ENCODE results near the gene PGLYRP1. TPM values are rescaled to one million over a fixed set of nuclear protein-coding genes. Genes with fewer than 3 reads are reported as not detected.

The PGLYRP1 gene
- total RNA-seq, 1 experiment from 2014 or later, result not detected

- Histone ChIP-seq H3K9ac (ENCODE audit: low read length) (no peak overlapping the region), H3K9me2 (replicated peaks; ENCODE audit: low read length) (no peaks in the 10 kb centered on the region), H3K27ac (ENCODE audit: low read length) (no peak overlapping the region), H4K20me1 (ENCODE audit: low read length) (no peaks in the 10 kb centered on the region), H3K79me2 (ENCODE audit: low read length) (no peaks in the 10 kb centered on the region), H3K36me3 (ENCODE audit: low read depth, low read length) (no peaks in the 10 kb centered on the region), H2AFZ (ENCODE audit: low read length) (no peak overlapping the region), H3K4me3 (ENCODE audit: low read length) (no peak overlapping the region), H3F3A (ENCODE audit: low read length, unreplicated experiment) (no peaks in the 10 kb centered on the region), H3K4me2 (ENCODE audit: low read length) (no peak overlapping the region), H3K4me1 (ENCODE audit: insufficient read depth, low read length) (no peaks in the 10 kb centered on the region), H3K27me3 (ENCODE audit: low read length) (peaks cover 49% of the 10 kb centered on the region), H3K9me3 (ENCODE audit: low read length) (no peaks in the 10 kb centered on the region)
- POLR2A ChIA-PET (ENCODE audit: unreplicated experiment), result no interaction called here
- no peak for DNase-seq
- intact Hi-C loops (cut with micrococcal nuclease), result no loop called here
- no peak for TF ChIP-seq EZH2 (IDR thresholded peaks at IDR 0.05; ENCODE audit: low read length, unreplicated experiment)
- no peak for TF ChIP-seq CTCF (conservative IDR thresholded peaks at IDR 0.05; ENCODE audit: low read depth, low read length)
- TF ChIP-seq EZH2phosphoT487 (IDR thresholded peaks at IDR 0.05; ENCODE audit: borderline replicate concordance, low read length), result no peak
- no TSS peak for BruUV-seq (replicated peaks)
- ATAC-seq, result no peak
- CTCF ChIA-PET, result no interaction called here
Observed at GRCh38 chr19:46058778-46059177, 35.9 kb upstream of the PGLYRP1 start.

GRCh38 chr19:46056536-46056935, 33.7 kb upstream of the PGLYRP1 start:
- BruUV-seq (replicated peaks), result no TSS peak
- Histone ChIP-seq H3K27ac (ENCODE audit: low read length) (no peak overlapping the region), H4K20me1 (ENCODE audit: low read length) (no peaks in the 10 kb centered on the region), H3K27me3 (ENCODE audit: low read length) (peaks cover 46% of the 10 kb centered on the region), H3K4me2 (ENCODE audit: low read length) (no peak overlapping the region), H3K4me1 (ENCODE audit: insufficient read depth, low read length) (no peaks in the 10 kb centered on the region), H3K9me3 (ENCODE audit: low read length) (no peaks in the 10 kb centered on the region), H3K9ac (ENCODE audit: low read length) (no peak overlapping the region), H3K9me2 (replicated peaks; ENCODE audit: low read length) (no peaks in the 10 kb centered on the region), H3K79me2 (ENCODE audit: low read length) (no peaks in the 10 kb centered on the region), H3F3A (ENCODE audit: low read length, unreplicated experiment) (no peaks in the 10 kb centered on the region), H3K36me3 (ENCODE audit: low read depth, low read length) (no peaks in the 10 kb centered on the region), H3K4me3 (ENCODE audit: low read length) (no peak overlapping the region), H2AFZ (ENCODE audit: low read length) (no peak overlapping the region)
- ChIA-PET CTCF (no interaction called here), POLR2A (ENCODE audit: unreplicated experiment) (no interaction called here)
- no peak for DNase-seq
- intact Hi-C loops (cut with micrococcal nuclease), result no loop called here
- no peak for ATAC-seq
- no peak for TF ChIP-seq EZH2 (IDR thresholded peaks at IDR 0.05; ENCODE audit: low read length, unreplicated experiment)
- no peak for TF ChIP-seq CTCF (conservative IDR thresholded peaks at IDR 0.05; ENCODE audit: low read depth, low read length)
- no peak for TF ChIP-seq EZH2phosphoT487 (IDR thresholded peaks at IDR 0.05; ENCODE audit: borderline replicate concordance, low read length)

GRCh38 chr19:46052896-46053295, 30.0 kb upstream of the PGLYRP1 start:
- Histone ChIP-seq H3K9me2 (replicated peaks; ENCODE audit: low read length) (no peaks in the 10 kb centered on the region), H3K27me3 (ENCODE audit: low read length) (peaks cover 20% of the 10 kb centered on the region; the same call in 1 of the 2 replicates), H4K20me1 (ENCODE audit: low read length) (no peaks in the 10 kb centered on the region), H3K4me1 (ENCODE audit: insufficient read depth, low read length) (no peaks in the 10 kb centered on the region), H3K4me2 (ENCODE audit: low read length) (no peak overlapping the region), H3K79me2 (ENCODE audit: low read length) (no peaks in the 10 kb centered on the region), H3K36me3 (ENCODE audit: low read depth, low read length) (no peaks in the 10 kb centered on the region), H2AFZ (ENCODE audit: low read length) (no peak overlapping the region), H3F3A (ENCODE audit: low read length, unreplicated experiment) (no peaks in the 10 kb centered on the region), H3K27ac (ENCODE audit: low read length) (no peak overlapping the region), H3K4me3 (ENCODE audit: low read length) (no peak overlapping the region), H3K9me3 (ENCODE audit: low read length) (no peaks in the 10 kb centered on the region), H3K9ac (ENCODE audit: low read length) (no peak overlapping the region)
- POLR2A ChIA-PET (ENCODE audit: unreplicated experiment), result no interaction called here
- BruUV-seq (replicated peaks), result no TSS peak
- TF ChIP-seq EZH2phosphoT487 (IDR thresholded peaks at IDR 0.05; ENCODE audit: borderline replicate concordance, low read length), result no peak
- no peak for TF ChIP-seq CTCF (conservative IDR thresholded peaks at IDR 0.05; ENCODE audit: low read depth, low read length)
- TF ChIP-seq EZH2 (IDR thresholded peaks at IDR 0.05; ENCODE audit: low read length, unreplicated experiment), result no peak
- CTCF ChIA-PET, result interaction anchor here (0.6 kb wide), 1 partner anchor 24 kb away, joined by 10 read pairs; no protein-coding TSS in a partner anchor
- intact Hi-C loops (cut with micrococcal nuclease), result no loop called here
- ATAC-seq (no peak), DNase-seq (no peak)
